Stromal cell of bone marrow (primary cell): ENCODE data around the gene KRTAP19-3.
"Not testable (repeated sequence)": the region's sequence is repeated elsewhere in the genome, so short reads cannot be mapped to it uniquely, and the experiment has no call there.

ENCODE experiments used
- DNase-seq: peaks from one replicate; pipeline ENCODE4 v3.0.0-alpha.2; 2012; ENCODE audit warnings: low read depth

KRTAP19-3 gene

DNA sequence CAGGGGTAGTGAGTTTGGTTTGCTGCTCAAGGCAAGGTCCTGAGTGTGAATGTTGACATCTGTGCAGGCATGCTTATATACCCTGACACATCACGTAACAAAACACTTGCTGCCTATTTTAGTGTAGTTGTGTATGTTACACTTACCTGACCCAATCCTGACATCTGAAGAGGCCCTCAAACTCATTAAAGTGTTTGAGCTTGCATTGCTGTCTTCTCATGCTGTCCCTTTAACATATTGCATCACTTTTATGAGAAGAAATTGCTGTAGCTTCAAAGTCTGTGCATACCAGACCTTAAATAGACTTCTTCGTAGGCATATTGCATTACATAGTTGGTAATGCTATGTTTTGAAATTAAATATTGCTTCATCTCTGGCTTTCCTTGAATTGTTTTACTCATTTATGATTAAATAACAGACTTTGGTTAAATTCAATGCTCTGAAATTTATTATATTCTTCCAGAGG, at the start of gene KRTAP19-3:
Gene KRTAP19-3 (minus strand): TSS at position 51 of the 466 bp plus-strand sequence. CDS start 56 bp downstream, outside the sequence.
- no peak for DNase-seq

- no peak for DNase-seq
These were observed 27.1 kb upstream of the KRTAP19-3 start for GRCh38 chr21:30518876-30519275.

DNA sequence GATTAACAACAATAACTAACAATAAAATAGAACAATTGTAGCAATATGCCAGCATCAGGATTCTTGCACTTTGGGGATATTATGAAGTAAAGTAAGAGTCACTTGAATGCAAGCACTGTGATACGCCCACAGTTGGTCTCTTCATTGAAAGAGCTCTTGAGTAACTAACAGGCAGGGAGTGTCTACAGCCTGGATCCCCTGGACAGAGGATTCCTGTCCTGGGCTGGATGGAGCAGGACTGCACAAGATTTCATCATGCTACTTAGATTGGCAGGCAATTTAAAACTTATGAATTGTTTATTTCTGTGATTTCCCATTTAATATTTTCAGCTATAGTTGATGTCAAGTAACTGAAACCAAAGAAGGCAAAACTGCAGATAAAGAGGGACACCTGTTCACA, 23.9 kb upstream of the KRTAP19-3 start:
- DNase-seq = no peak

DNA sequence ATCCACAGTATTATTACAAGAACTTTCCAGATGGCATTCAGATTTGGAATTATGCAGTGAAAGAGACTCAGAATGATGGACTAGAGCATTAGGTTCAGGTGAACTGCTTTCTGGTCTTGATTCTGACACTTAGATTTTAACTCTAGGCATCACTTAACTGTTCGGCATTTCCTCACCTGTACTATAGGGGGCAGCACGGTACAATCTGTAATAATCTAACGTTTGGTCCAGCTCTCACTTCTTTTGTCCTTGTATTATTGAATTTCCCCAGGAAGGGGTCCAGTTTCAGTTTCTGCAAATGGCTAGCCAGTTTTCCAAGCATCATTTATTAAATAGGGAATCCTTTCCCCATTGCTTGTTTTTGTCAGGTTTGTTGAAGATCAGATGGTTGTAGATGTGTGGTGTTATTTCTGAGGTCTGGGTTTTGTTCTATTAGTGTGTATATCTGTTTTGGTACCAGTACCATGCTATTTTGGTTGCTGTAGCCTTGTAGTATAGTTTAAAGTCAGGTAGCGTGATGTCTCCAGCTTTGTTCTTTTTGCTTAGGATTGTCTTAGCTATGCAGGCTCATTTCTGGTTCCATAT, 13.9 kb upstream of the KRTAP19-3 start:
- not testable (repeated sequence) for DNase-seq

- no peak for DNase-seq
These were observed 10.2 kb upstream of the KRTAP19-3 start, which contains the start of gene KRTAP19-5 for GRCh38 chr21:30502041-30502440. TSS of gene KRTAP19-5 (minus strand) at chr21:30502141. CDS start at chr21:30502090, 51 bp downstream.

DNA sequence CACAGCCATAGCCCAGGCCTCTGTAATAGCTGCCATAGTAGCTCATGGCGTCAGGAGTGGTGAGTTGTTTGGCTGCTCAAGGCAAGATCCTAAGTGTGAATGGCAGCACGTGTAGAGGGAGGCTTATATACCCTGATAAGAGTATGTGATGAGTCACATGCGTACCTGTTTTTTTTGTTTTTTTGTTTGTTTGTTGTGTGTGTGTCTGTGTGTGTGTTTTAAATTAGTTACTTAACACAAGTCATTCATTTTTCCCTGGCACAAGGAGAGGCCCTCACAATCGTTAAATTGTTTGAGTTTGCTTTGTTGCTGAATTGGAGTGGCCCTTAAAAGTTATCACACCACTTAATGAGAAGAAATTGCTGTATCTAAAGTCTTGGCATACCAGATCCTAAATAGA, 5.3 kb upstream of the KRTAP19-3 start, which contains the start of gene KRTAP19-4:
Gene KRTAP19-4 (minus strand): TSS at position 101 of the 400 bp plus-strand sequence. CDS start 55 bp downstream, at position 46.
- no peak for DNase-seq

- no peak for DNase-seq
These were observed 4.5 kb downstream of the KRTAP19-3 start, which contains the start of gene KRTAP19-2 for GRCh38 chr21:30487336-30487735. TSS of gene KRTAP19-2 (minus strand) at chr21:30487436. CDS start at chr21:30487348, 88 bp downstream.

DNA sequence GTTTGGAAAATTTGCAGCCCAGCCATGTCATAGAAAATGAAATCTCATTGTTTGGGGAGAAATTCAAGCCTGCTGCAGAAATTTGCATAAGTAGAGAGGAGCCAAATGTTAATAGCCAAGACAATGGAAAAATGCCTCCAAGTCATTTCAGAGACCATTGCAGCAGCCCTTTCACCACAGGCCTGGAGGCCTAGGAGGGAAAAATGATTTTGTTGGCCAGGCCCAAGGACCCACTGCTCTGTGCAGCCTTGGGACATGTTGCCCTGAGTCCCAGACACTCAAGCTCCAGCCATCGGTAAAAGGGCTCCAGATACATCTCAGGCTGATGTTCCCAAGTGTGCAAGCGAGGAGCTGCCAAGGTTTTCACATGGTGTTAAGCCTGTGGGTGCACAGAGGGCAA, 5.6 kb downstream of the KRTAP19-3 start:
- no peak for DNase-seq

GRCh38 chr21:30482130-30482529, 9.7 kb downstream of the KRTAP19-3 start:
- DNase-seq = no peak

DNA sequence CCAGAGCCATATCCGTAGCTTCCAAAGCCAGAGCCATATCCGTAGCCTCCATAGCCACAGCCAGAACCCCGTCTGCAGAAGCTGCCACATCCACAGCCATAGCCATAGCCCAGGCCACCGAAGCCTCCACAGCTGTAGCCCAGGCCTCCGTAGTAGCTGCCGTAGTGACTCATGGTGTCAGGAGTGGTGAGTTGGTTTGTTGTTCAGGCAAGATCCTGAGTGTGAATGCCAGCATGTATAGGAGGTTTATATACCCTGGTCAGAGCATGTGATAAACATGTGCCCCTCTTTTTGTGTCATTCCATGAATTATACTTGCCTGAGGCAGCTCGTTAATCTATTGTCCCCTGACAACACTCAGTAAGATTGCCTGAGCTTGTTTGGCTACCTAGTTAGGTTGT, 11.7 kb downstream of the KRTAP19-3 start, which contains the start of gene KRTAP19-1:
Gene KRTAP19-1 (minus strand): TSS at position 223 of the 400 bp plus-strand sequence. CDS start 50 bp downstream, at position 173.
- no peak for DNase-seq

DNA sequence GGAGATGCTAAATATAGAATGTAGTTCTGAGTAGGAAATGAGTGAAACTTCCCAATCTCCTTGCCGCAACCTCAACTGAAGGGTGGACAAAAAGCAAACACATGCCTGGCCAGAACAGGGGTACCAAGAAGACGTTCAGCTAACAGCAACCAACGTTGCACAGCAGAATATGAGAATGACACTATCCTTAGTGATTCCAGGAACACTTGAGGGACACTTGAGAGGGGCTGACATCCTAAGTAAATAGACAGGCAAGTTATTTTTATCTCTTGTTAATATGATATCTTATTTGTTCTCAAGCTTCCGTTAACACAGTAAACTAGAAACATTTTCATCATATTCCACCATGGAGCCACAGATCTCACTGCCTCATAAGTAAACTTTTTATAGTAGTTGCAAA, 12.6 kb downstream of the KRTAP19-3 start:
- no peak for DNase-seq

DNA sequence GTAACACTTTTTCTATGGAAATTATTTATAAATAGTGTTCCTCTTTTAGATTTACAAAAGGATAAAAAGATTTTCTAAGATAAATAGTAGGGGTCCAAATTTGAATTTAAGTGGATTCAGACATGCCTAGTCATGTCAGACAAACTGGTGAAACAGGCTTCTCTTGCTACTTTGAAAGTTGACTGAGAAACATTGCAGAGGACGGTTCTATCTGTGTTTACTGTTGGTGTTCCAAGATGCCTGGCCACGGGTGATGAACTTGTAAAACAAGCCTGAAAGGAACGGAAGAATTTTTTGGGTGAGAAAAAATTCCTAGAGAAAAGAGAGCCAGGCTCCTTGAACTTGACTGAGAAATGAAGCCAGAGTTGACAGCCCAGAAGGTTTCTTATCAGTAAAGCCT, 13.8 kb downstream of the KRTAP19-3 start:
- no peak for DNase-seq

DNA sequence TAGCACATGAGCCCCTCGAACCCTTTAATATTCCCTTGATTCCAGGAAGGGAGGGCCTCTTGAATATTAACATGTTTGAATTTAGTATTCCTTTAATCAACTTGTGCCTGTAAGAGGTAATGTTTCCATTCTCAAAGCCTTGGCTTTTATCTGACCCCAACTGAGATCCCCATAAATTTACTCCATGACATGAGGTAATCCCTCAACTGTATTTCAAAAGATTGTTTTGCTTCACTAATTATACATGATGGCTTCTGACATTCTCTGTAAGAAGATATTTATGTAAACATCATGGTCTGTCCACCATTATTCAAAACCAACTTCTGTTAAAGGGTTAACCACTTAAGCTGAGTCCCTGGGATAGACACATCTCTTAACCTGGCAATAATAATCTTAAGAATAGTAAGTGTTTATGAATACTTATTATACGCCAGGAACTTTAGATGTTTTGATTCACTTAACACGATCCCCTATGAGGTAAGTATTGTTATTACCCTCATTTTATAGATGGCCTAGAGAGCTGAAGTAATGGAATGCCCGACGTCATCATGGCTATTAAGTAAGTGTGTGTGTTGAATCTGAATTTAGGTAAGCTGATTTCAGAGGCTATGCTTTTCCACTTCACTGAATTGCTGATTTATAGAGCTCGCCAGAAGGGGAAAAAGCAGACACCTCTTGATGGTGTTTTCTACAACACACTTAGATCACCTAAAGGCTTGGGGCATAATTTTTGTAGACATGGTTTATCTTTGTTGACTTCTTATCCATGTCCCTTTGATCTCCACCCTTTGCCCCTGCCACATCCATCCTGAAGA, 22.7 kb downstream of the KRTAP19-3 start:
- DNase-seq = no peak

- no peak for DNase-seq
These were observed 28.1 kb downstream of the KRTAP19-3 start for GRCh38 chr21:30463713-30464112.

DNA sequence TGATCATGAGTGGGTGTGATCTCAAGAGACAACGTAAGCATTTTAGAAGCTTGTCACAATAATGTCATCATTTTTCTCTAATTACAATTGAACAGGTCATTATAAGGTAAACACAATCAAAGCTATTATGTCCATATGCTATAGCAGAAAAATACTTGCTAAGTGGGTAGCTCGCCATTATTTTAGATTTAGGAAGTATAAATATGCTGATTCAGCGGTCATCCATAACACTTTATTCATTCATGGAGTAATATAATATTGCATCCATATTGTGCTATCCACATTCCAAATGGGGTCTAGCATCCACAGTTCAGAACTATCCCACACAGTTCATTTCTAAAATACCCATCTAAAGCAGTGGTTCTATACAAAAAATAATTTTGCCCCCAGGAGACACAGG, 43.3 kb downstream of the KRTAP19-3 start:
- DNase-seq = no peak

DNA sequence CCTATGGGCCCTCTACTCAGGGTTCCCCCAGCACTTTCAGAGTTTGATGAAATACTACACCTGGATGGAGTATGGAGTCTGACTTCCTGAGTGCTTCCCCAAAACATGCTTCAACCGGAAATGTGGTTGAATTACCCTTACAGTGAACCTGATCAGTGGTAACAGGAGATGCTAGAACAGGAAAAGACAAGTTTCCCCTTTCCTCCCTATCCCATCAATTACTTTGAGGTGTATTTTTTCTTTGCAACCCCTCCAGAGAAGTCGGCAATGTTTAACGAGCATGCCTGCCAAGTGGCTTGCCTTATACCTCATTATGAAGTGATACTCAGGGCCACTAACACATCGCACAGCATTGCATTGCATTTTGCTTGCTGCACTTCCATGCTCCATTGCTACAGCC, 44.8 kb downstream of the KRTAP19-3 start:
- DNase-seq = no peak

DNA sequence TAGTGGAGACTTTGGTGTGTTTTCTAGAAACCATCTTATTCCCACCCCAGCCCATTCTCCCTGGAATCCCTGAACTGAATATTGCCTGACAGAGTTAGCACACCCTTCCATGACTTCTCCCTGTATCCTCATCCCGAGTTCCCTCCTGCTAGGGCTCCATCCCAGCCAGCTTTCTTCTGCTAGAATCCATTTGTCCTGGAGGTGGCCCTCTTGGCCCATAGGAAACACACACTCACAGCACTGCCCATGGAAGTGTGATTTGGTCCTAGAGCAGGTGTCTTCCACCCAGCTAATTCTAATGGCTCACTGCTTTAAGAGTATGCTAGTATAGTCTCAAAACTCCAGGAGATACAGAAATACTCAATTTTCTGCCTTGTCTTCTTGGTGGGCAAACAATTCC, 47.6 kb downstream of the KRTAP19-3 start:
- no peak for DNase-seq

DNA sequence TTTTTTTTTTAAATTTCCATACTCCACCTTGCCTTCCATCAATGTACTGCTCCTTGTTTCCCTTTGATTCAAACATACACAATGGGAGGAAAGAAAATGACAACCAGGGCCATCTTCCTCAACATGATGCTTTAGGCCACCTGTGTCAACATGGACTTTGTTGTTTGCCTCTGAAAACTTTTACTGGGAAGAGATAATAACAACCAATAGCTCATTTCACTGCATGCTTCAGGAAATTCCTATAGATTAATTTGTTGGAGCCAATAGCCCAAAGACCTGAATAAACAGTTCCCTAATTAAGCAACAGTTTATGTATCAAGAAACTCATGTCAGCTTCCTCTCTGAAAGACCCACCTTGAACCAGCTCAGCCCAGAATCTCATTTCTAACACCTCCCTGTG, 48.6 kb downstream of the KRTAP19-3 start:
- no peak for DNase-seq
